NCI-H82 treated with DMSO at 0.1 percent for 48 hours (cell line): ENCODE results near the gene IPO9.
A peak's percentile ranks its signal among the peaks of the same experiment; 100 is the strongest.
"Not testable (repeated sequence)": the region's sequence is repeated elsewhere in the genome, so short reads cannot be mapped to it uniquely, and the experiment has no call there.

Experiments used
- DNase-seq: peaks from one replicate; lab custom pipeline; 2025; ENCODE audit not compliant: unreplicated experiment; lab: John Stamatoyannopoulos, UW

IPO9 gene

GRCh38 chr1:201887116-201887866 lies 58.3 kb downstream of the IPO9 start:
- no peak for DNase-seq

GRCh38 chr1:201888282-201889089 lies 59.5 kb downstream of the IPO9 start, which contains the start of gene SHISA4:
SHISA4 (plus strand) TSS chr1:201888898; CDS start chr1:201888995, 97 bp downstream.
- no peak for DNase-seq

GRCh38 chr1:201889090-201889968 lies 60.4 kb downstream of the IPO9 start:
- DNase-seq, result no peak

- no peak for DNase-seq
These were observed 61.3 kb downstream of the IPO9 start for GRCh38 chr1:201890223-201890622.

- DNase-seq, result no peak
These were observed 62.0 kb downstream of the IPO9 start for GRCh38 chr1:201890806-201891450.

GRCh38 chr1:201891451-201892045 lies 62.6 kb downstream of the IPO9 start:
- DNase-seq, result no peak

GRCh38 chr1:201892211-201892610 lies 63.3 kb downstream of the IPO9 start:
- no peak for DNase-seq

GRCh38 chr1:201893431-201893830 lies 64.5 kb downstream of the IPO9 start:
- no peak for DNase-seq

GRCh38 chr1:201894343-201895119 lies 65.6 kb downstream of the IPO9 start:
- DNase-seq, result no peak

- no peak for DNase-seq
These were observed 66.2 kb downstream of the IPO9 start for GRCh38 chr1:201895120-201895665.

GRCh38 chr1:201895913-201896807 lies 67.2 kb downstream of the IPO9 start:
- DNase-seq, result peak; percentile 87

- DNase-seq, result no peak
These were observed 68.0 kb downstream of the IPO9 start for GRCh38 chr1:201896951-201897391.

GRCh38 chr1:201898240-201898894 lies 69.4 kb downstream of the IPO9 start:
- no peak for DNase-seq

- DNase-seq, result no peak
These were observed 70.0 kb downstream of the IPO9 start for GRCh38 chr1:201898992-201899391.

GRCh38 chr1:201899683-201900429 lies 70.9 kb downstream of the IPO9 start:
- DNase-seq, result no peak

GRCh38 chr1:201900476-201900875 lies 71.5 kb downstream of the IPO9 start:
- DNase-seq, result no peak

GRCh38 chr1:201901036-201901435 lies 72.1 kb downstream of the IPO9 start:
- DNase-seq, result not testable (repeated sequence)
